ENCODE data around the gene AK2.

DNA sequence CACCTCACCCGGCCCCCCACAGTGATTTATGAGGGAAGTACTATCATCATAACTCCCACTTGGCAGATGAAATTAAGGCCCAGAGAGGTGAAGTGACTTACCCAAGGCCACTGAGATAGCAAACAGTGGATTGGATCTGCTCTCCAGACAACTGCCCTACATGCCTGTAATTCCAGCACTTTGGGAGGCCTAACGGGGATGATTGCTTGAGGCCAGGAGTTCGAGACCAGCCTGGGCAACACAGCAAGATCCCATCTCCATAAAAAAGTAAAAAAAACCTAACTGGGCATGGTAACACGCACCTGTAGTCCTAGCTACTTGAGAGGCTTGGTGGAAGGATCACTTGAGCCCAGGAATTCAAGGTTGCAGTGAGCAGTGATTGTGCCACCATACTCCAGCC, 57.8 kb downstream of the AK2 start:
- TF ChIP-seq POLR2A (IDR thresholded peaks at IDR 0.05) = no peak
- TF ChIP-seq, protein P1, sequence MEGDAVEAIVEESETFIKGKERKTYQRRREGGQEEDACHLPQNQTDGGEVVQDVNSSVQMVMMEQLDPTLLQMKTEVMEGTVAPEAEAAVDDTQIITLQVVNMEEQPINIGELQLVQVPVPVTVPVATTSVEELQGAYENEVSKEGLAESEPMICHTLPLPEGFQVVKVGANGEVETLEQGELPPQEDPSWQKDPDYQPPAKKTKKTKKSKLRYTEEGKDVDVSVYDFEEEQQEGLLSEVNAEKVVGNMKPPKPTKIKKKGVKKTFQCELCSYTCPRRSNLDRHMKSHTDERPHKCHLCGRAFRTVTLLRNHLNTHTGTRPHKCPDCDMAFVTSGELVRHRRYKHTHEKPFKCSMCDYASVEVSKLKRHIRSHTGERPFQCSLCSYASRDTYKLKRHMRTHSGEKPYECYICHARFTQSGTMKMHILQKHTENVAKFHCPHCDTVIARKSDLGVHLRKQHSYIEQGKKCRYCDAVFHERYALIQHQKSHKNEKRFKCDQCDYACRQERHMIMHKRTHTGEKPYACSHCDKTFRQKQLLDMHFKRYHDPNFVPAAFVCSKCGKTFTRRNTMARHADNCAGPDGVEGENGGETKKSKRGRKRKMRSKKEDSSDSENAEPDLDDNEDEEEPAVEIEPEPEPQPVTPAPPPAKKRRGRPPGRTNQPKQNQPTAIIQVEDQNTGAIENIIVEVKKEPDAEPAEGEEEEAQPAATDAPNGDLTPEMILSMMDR (IDR thresholded peaks at IDR 0.05) = no peak
